Liver (tissue), 3 donors: ENCODE results near the gene AGTPBP1.

Source experiments
- TAF1 ChIP-seq: conservative IDR thresholded peaks from 2 replicates; pipeline ENCODE4 v1.6.1; 2016; ENCODE audit warnings: antibody characterized with exemption, mild to moderate bottlenecking
- YY1 ChIP-seq: IDR thresholded peaks from 2 replicates; pipeline ENCODE4 v1.6.1; 2016; ENCODE audit warnings: antibody characterized with exemption, mild to moderate bottlenecking
- TF ChIP-seq, protein P1 (sequence below): fragments of 150-350 bp; IDR thresholded peaks from 2 replicates; pipeline ENCODE4 v1.5.1; 2017; ENCODE audit warnings: improper control_type of control experiment, low read depth, low read length; ENCODE audit not compliant: missing input control
- TF ChIP-seq, protein P2 (sequence below): IDR thresholded peaks from 2 replicates; pipeline ENCODE4 v1.6.1; 2016; ENCODE audit warnings: antibody characterized with exemption
- TF ChIP-seq, protein P3 (sequence below): IDR thresholded peaks from 2 replicates; pipeline ENCODE4 v1.6.1; 2016; ENCODE audit warnings: antibody characterized with exemption, mild to moderate bottlenecking
- TF ChIP-seq, protein P4 (sequence below): IDR thresholded peaks from 2 replicates; pipeline ENCODE4 v1.6.1; 2016; ENCODE audit warnings: antibody characterized with exemption
- donor health status: healthy.
- donor health status: healthy.

DNA sequence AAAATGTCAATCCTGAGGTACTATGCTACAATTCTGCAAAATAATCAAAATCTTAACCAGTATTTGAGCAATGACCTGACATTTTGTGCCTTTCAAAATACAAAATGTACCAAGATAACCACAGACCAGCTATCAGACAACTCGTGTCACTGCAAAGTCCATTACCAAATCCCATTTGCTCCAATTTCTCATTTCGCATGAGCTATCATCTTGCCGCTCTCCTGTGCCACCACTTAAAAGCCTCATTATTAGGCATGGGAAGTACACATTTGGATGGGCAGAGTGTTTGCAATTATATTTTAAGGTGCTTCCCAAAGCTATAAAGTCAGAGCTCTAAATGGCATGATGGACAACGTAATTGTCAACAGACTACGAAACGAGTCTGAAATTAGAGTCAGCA, 205.2 kb downstream of the AGTPBP1 start:
- TF ChIP-seq, protein P1, sequence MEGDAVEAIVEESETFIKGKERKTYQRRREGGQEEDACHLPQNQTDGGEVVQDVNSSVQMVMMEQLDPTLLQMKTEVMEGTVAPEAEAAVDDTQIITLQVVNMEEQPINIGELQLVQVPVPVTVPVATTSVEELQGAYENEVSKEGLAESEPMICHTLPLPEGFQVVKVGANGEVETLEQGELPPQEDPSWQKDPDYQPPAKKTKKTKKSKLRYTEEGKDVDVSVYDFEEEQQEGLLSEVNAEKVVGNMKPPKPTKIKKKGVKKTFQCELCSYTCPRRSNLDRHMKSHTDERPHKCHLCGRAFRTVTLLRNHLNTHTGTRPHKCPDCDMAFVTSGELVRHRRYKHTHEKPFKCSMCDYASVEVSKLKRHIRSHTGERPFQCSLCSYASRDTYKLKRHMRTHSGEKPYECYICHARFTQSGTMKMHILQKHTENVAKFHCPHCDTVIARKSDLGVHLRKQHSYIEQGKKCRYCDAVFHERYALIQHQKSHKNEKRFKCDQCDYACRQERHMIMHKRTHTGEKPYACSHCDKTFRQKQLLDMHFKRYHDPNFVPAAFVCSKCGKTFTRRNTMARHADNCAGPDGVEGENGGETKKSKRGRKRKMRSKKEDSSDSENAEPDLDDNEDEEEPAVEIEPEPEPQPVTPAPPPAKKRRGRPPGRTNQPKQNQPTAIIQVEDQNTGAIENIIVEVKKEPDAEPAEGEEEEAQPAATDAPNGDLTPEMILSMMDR, result no peak
- TF ChIP-seq YY1 (no peak), TAF1 (no peak)
- TF ChIP-seq, protein P2, sequence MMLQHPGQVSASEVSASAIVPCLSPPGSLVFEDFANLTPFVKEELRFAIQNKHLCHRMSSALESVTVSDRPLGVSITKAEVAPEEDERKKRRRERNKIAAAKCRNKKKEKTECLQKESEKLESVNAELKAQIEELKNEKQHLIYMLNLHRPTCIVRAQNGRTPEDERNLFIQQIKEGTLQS, result no peak
- TF ChIP-seq, protein P3, sequence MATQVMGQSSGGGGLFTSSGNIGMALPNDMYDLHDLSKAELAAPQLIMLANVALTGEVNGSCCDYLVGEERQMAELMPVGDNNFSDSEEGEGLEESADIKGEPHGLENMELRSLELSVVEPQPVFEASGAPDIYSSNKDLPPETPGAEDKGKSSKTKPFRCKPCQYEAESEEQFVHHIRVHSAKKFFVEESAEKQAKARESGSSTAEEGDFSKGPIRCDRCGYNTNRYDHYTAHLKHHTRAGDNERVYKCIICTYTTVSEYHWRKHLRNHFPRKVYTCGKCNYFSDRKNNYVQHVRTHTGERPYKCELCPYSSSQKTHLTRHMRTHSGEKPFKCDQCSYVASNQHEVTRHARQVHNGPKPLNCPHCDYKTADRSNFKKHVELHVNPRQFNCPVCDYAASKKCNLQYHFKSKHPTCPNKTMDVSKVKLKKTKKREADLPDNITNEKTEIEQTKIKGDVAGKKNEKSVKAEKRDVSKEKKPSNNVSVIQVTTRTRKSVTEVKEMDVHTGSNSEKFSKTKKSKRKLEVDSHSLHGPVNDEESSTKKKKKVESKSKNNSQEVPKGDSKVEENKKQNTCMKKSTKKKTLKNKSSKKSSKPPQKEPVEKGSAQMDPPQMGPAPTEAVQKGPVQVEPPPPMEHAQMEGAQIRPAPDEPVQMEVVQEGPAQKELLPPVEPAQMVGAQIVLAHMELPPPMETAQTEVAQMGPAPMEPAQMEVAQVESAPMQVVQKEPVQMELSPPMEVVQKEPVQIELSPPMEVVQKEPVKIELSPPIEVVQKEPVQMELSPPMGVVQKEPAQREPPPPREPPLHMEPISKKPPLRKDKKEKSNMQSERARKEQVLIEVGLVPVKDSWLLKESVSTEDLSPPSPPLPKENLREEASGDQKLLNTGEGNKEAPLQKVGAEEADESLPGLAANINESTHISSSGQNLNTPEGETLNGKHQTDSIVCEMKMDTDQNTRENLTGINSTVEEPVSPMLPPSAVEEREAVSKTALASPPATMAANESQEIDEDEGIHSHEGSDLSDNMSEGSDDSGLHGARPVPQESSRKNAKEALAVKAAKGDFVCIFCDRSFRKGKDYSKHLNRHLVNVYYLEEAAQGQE, result no peak
- TF ChIP-seq, protein P4, sequence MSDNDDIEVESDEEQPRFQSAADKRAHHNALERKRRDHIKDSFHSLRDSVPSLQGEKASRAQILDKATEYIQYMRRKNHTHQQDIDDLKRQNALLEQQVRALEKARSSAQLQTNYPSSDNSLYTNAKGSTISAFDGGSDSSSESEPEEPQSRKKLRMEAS, result no peak
